CD4-positive, alpha-beta T cell treated with Interleukin-15 for 4 hours (primary cell): ENCODE measurements around the gene COL27A1.

Source experiments
- DNase-seq: peaks from one replicate; pipeline ENCODE4 v3.0.0-alpha.2; 2020; ENCODE audit warnings: low spot score

COL27A1 gene

GRCh38 chr9:114155263-114155994, at the start of gene COL27A1:
COL27A1 (plus strand) TSS chr9:114155537; CDS start chr9:114155951, 414 bp downstream.
- peak; percentile 71 for DNase-seq

- no peak for DNase-seq
Measured at GRCh38 chr9:114107286-114108001, 47.9 kb upstream of the COL27A1 start.

GRCh38 chr9:114108016-114108833, 47.1 kb upstream of the COL27A1 start:
- peak; percentile 32 for DNase-seq

- DNase-seq, result no peak
Measured at GRCh38 chr9:114109124-114109523, 46.2 kb upstream of the COL27A1 start.

- no peak for DNase-seq
Measured at GRCh38 chr9:114110180-114110579, 45.2 kb upstream of the COL27A1 start.

- DNase-seq, result no peak
Measured at GRCh38 chr9:114112325-114112724, 43.0 kb upstream of the COL27A1 start.

GRCh38 chr9:114112778-114113584, 42.4 kb upstream of the COL27A1 start:
- DNase-seq, result no peak

GRCh38 chr9:114114364-114114763, 41.0 kb upstream of the COL27A1 start:
- DNase-seq, result no peak

- DNase-seq, result no peak
Measured at GRCh38 chr9:114115654-114116125, 39.6 kb upstream of the COL27A1 start.

GRCh38 chr9:114116126-114116747, 39.1 kb upstream of the COL27A1 start:
- no peak for DNase-seq

GRCh38 chr9:114117614-114117995, 37.7 kb upstream of the COL27A1 start:
- DNase-seq, result no peak

- DNase-seq, result no peak
Measured at GRCh38 chr9:114117996-114118830, 37.1 kb upstream of the COL27A1 start.

- no peak for DNase-seq
Measured at GRCh38 chr9:114119242-114120191, 35.8 kb upstream of the COL27A1 start.

- no peak for DNase-seq
Measured at GRCh38 chr9:114120192-114121014, 34.9 kb upstream of the COL27A1 start.

- no peak for DNase-seq
Measured at GRCh38 chr9:114121227-114122135, 33.9 kb upstream of the COL27A1 start.

GRCh38 chr9:114122136-114123027, 33.0 kb upstream of the COL27A1 start:
- DNase-seq, result no peak
